H4 (cell line): Measurements from ENCODE around the gene SEMA5A. TPM values are rescaled to one million over a fixed set of nuclear protein-coding genes. Genes with fewer than 3 reads are reported as not detected.

Experiments
- DNase-seq: peaks from one replicate; pipeline ENCODE4 v3.0.0-alpha.2; 2015; ENCODE audit warnings: low spot score
- total RNA-seq: library from RNA; depleted of rRNA; stranded (reverse); fragments of >200 nt; shearing (Covaris generic); gene quantifications from 2 replicates; pipeline ENCODE4 v1.2.3, GENCODE V29; 2014

Gene SEMA5A
- total RNA-seq, 1 experiment from 2014 or later: 20.4 TPM

DNA sequence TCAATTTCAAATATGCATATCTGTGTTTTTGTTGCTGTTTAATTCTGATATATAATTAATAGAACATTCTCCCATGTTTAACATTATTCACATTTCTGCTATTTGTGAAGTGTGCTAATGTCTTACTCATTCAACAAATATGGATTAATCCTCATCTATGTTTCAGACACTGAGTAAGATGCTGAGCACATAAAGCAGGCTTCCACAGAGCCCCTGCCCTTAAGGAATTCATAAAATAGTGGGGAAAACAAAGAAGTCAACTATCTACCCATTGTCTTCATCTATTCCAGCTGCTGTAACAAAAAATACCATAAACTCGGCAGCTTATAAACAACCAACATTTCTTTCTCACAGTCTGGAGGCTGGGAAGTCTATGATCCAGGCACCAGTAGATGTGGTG, 333.3 kb downstream of the SEMA5A start:
- DNase-seq: no peak

GRCh38 chr5:9209846-9210492, 335.9 kb downstream of the SEMA5A start:
- no peak for DNase-seq

DNA sequence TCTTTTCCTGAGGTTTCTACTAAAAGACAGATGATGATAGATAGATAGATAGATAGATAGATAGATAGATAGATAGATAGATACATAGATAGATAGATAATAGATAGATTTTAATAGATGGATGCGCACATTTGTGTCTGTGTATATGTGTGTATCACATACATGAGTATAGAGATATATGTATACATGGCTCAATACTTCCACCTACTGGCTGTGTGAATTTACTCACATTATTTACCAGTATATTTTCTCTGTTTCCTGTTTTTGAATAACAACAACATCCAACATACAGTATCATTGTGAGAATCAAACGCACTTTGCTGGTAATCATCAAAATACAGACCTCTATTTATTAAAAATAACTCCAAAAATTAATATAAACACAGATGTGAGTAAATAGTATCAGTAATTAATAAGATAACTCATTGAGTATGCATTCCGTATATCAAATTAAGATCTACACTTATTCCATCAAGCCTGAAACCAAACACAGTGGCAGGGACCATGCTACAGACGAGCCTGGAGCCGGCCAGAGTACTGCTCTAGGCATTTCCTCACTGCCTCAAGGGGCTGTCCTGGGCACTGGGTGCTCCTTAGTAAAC, 338.0 kb downstream of the SEMA5A start:
- peak; percentile 66 for DNase-seq

- DNase-seq: no peak
Observed at GRCh38 chr5:9202636-9203035, 343.2 kb downstream of the SEMA5A start.

GRCh38 chr5:9201761-9202160, 344.1 kb downstream of the SEMA5A start:
- DNase-seq: no peak

DNA sequence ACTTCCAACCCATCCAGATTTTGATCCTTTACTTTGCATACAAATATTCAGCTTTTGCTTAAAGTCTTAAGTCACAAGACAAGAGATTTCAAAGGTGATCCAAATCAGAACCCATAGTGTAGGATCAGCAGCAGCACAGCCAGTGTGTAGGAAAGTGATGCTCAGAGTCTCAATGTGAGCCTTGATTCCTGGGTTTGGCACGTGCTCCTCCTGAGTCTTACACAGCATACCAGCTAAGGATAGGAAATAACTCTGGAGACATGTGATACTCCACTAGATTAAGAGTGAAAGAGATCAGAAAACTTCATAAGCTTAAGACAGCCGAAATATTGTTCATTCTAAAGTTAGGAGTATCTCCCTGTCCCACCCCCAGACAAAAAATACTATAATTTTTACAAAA, 344.9 kb downstream of the SEMA5A start:
- no peak for DNase-seq

GRCh38 chr5:9198394-9198793, 347.5 kb downstream of the SEMA5A start:
- no peak for DNase-seq

DNA sequence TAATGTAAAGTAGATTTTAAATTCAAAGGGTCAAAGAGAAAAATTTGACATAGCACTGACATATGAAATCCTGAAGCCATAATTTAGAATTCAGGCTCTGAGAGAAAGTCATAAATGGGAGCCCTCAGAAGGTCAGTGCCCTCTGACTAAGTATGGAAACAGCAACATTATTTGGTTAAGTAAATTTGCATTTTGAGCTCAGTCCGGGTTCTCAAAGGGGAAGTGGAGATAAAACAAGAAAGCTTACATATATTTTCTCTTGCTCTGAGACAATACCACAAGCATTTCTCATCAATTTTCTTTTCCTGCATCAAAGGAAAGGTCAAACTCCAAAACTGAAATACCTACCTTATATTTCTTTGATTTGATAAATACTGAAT, 348.0 kb downstream of the SEMA5A start:
- no peak for DNase-seq

GRCh38 chr5:9196403-9197227, 349.3 kb downstream of the SEMA5A start:
- no peak for DNase-seq

DNA sequence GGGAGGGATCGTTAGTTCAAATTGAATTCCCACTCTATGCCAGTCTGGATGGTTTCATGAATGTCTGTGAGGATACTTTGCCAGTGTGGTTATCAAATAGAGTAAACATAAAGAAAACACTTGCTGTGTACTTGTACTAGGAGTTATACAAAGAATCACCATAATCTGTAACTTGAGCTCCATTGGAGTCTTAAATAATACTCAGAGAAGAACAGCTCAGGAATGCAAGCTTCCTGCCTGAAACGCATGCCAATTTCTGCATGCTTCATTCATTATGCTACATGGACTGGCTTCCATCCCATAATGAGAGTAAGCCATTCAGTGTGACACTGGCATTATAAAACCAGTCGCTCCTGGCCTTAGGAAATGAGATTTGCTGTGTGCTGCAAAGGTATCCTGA, 351.4 kb downstream of the SEMA5A start:
- no peak for DNase-seq

- no peak for DNase-seq
Observed at GRCh38 chr5:9192266-9192665, 353.6 kb downstream of the SEMA5A start.

- DNase-seq: no peak
Observed at GRCh38 chr5:9189681-9190080, 356.2 kb downstream of the SEMA5A start.

- no peak for DNase-seq
Observed at GRCh38 chr5:9188956-9189355, 356.9 kb downstream of the SEMA5A start.

DNA sequence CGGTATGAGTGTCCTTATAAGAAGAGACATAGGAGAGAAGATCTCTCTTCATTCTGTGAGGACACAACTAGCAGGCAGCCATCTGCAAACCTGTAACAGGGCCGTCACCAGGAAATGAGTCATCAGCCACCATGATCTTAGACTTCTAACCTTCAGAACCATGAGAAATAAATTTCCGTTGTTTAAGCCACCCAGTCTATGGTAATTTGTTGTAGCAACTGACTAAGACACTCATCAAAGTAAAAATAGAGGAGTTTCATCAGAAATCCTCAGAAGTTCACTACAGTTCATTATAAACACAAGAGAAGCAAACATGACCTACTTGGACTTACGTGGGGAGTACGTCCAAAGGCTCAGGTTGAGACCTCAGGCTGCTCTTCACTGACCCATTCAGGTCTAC, 357.7 kb downstream of the SEMA5A start:
- DNase-seq: peak; percentile 86

DNA sequence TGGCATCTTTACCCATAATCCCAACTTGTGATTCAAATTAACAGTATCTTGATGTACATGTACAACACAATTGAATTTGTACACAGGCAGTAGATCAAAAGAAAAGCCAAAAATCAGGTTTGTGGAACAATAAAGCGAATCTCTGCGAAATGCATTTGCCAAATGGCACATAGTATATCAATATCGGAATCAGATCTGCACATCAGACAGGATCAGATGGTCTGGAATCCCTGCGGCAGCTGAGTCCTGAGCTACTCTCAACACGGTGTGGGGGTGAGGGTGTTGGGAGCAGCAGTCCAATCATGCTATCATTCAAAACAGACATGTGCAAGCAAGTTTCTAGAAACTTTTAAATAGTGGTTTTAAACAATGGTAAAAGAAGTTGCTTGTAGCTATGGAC, 358.3 kb downstream of the SEMA5A start:
- DNase-seq: no peak

DNA sequence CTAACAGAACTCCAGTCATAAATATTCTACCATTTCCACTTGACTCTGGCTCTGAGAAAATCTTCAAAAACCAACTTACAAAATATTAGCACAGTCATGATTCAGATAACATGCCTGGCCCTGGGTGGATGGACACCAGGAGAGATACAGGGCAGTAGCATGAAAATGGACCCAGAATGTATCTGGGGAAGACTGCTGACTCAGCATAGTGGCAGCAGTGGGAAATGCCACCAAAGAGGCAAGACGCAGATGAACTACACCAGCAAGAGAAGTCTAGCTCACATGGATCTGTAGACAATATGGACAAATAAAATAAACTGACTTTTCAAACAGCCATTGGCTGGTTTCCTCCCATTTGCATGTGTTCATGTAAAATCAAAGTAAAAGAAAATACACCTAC, 359.8 kb downstream of the SEMA5A start:
- DNase-seq: no peak

- DNase-seq: no peak
Observed at GRCh38 chr5:9183992-9184391, 361.9 kb downstream of the SEMA5A start.

GRCh38 chr5:9182899-9183695, 362.8 kb downstream of the SEMA5A start:
- DNase-seq: no peak

DNA sequence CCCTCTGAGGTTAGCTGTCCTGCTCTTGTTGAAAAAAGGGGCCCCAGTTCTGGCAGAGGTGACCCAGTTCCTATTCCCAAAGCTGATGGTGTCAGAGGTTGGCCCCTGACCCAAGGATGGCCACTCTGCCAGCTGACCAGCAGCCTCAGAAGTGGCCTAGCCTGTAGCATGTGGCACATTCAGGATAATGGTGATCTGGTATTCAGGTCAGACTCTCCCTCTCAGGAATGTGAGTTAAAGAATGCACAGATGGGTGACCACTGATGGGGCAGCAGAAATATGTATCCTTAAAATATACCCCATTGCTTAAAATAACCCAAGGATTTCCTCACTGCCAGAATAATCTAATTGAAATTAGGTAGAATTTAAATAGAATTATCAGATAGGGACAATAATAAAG, 369.2 kb downstream of the SEMA5A start:
- no peak for DNase-seq

DNA sequence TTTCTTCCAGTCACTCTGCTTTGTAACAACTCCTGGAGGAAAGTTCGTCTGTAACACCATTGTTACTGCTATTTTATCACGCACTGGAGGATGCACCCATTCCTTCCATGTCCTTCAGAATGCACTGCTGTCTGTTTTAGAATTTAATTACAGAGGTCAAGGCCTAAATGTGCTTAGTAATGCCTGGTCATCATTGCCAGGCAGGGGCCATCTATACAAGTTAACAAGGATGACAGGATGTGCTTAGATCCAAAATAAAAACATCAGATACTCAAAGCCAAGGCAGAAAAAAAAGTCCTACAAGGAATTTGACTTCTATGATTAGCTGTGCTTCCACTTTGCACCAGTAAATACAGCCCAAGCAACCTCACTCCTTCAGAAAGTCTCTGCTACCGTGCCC, 371.4 kb downstream of the SEMA5A start:
- no peak for DNase-seq

GRCh38 chr5:9173281-9174048, 372.4 kb downstream of the SEMA5A start:
- DNase-seq: no peak

GRCh38 chr5:9170026-9170425, 375.8 kb downstream of the SEMA5A start:
- no peak for DNase-seq
